Measurements from ENCODE around the gene SLC25A45.
"Not testable (repeated sequence)": the region's sequence is repeated elsewhere in the genome, so short reads cannot be mapped to it uniquely, and the experiment has no call there.

The SLC25A45 gene

GRCh38 chr11:65421794-65422632, 39.6 kb upstream of the SLC25A45 start:
- peak; percentile 68 to 89 (median 86) for DNase-seq

- peak; percentile 75 to 89 (median 84) for DNase-seq
Measured at GRCh38 chr11:65420979-65421793, 38.7 kb upstream of the SLC25A45 start.

- DNase-seq: peak in 1 of 6 experiments; percentile 37
Measured at GRCh38 chr11:65420506-65420905, 38.1 kb upstream of the SLC25A45 start.

GRCh38 chr11:65419772-65420481, 37.5 kb upstream of the SLC25A45 start:
- peak in 5 of 6 experiments; percentile 40 to 64 (median 48) for DNase-seq

- no peak for DNase-seq
Measured at GRCh38 chr11:65419460-65419771, 37.0 kb upstream of the SLC25A45 start.

GRCh38 chr11:65418681-65419459, 36.4 kb upstream of the SLC25A45 start:
- peak; percentile 24 to 67 (median 44) for DNase-seq

- peak in 1 of 6 experiments; percentile 32 for DNase-seq
Measured at GRCh38 chr11:65418431-65418680, 35.9 kb upstream of the SLC25A45 start.

- DNase-seq: peak in 5 of 6 experiments; percentile 16 to 51 (median 33)
Measured at GRCh38 chr11:65417702-65418430, 35.4 kb upstream of the SLC25A45 start.

- DNase-seq: peak in 3 of 6 experiments; percentile 28 to 33 (median 33)
Measured at GRCh38 chr11:65416841-65417701, 34.6 kb upstream of the SLC25A45 start.

- peak; percentile 74 to 90 (median 87) for DNase-seq
Measured at GRCh38 chr11:65416341-65416824, 33.9 kb upstream of the SLC25A45 start.

- DNase-seq: no peak
Measured at GRCh38 chr11:65415499-65416340, 33.3 kb upstream of the SLC25A45 start.

GRCh38 chr11:65414776-65415498, 32.5 kb upstream of the SLC25A45 start:
- no peak for DNase-seq

- not testable (repeated sequence) for DNase-seq
Measured at GRCh38 chr11:65413077-65413664, 30.7 kb upstream of the SLC25A45 start.

- DNase-seq: no peak
Measured at GRCh38 chr11:65412271-65413076, 30.0 kb upstream of the SLC25A45 start.

GRCh38 chr11:65411681-65412070, 29.2 kb upstream of the SLC25A45 start:
- no peak for DNase-seq

GRCh38 chr11:65410936-65411680, 28.7 kb upstream of the SLC25A45 start:
- DNase-seq: no peak
